HG03378 (cell line): ENCODE data around the gene DNER.
"Not testable (repeated sequence)": the region's sequence is repeated elsewhere in the genome, so short reads cannot be mapped to it uniquely, and the experiment has no call there.

ENCODE experiments used
- ATAC-seq: cut with Tn5 transposase; IDR thresholded peaks from one replicate; pipeline ENCODE4 v1.9.1; 2021; ENCODE audit warnings: mild to moderate bottlenecking, moderate library complexity; ENCODE audit not compliant: unreplicated experiment

DNER gene, protein sequence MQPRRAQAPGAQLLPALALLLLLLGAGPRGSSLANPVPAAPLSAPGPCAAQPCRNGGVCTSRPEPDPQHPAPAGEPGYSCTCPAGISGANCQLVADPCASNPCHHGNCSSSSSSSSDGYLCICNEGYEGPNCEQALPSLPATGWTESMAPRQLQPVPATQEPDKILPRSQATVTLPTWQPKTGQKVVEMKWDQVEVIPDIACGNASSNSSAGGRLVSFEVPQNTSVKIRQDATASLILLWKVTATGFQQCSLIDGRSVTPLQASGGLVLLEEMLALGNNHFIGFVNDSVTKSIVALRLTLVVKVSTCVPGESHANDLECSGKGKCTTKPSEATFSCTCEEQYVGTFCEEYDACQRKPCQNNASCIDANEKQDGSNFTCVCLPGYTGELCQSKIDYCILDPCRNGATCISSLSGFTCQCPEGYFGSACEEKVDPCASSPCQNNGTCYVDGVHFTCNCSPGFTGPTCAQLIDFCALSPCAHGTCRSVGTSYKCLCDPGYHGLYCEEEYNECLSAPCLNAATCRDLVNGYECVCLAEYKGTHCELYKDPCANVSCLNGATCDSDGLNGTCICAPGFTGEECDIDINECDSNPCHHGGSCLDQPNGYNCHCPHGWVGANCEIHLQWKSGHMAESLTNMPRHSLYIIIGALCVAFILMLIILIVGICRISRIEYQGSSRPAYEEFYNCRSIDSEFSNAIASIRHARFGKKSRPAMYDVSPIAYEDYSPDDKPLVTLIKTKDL

DNA sequence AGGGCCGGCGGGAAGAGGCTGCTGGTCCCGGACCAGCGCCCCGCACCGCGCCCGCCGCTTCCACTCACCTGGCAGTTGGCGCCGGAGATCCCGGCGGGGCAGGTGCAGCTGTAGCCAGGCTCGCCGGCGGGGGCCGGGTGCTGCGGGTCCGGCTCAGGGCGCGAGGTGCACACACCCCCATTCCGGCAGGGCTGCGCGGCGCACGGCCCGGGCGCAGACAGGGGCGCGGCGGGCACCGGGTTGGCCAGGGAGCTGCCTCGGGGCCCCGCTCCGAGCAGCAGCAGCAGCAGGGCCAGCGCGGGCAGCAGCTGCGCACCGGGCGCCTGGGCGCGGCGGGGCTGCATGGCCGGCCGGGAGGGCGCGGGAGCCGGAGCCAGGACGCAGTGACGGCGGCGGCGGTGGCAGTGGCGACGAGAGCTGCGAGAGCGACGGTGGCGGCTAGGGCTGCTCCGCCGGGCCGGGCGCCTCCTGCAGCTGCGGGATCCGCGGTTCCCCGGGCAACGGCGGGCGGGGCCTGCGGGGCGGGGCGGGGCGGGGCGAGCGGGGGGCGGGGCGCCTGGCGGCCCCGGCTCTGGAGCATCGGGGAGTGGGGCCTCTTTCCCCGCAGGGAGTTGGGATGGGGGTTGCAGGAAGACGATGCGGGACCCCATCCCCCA, at the start of gene DNER:
DNER (minus strand) TSS at position 476 of the 656 bp plus-strand sequence; CDS start at position 344, 132 bp downstream.
- ATAC-seq = no peak

DNA sequence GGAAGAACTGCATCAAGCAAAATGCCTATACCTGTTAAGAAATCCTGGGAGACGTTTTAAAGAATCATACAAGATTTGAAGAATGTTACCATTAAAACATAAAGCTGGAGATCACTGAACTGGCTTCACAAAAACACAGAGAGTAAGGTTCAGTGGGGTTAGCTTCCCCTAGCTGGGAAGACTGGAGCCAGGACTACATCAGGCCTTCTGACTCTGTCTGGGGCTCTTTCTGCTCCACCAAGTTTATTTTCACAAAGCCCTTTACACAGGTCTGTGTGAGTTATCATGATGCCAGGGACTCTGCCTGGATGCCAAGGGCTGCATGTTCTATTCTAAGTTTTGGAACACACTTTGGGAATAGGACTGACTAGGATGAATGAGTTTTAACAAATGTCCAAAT, 47.3 kb upstream of the DNER start:
- no peak for ATAC-seq

DNA sequence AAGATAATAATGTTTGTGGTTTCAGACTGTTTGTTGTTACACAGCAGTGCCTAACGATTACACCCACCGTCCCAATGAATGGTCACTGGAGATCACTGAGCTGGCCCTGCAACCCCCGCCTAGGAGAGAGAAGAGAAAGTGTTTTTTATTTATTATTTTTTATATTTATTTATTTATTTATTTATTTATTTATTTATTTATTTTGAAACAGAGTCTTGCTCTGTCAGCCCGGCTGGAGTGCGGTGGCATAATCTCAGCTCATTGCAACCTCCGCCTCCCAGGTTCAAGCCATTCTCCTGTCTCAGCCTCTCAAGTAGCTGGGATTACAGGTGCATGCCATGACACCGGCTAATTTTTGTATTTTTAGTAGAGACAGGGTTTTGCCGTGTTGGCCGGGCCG, 43.1 kb upstream of the DNER start:
- ATAC-seq = not testable (repeated sequence)

DNA sequence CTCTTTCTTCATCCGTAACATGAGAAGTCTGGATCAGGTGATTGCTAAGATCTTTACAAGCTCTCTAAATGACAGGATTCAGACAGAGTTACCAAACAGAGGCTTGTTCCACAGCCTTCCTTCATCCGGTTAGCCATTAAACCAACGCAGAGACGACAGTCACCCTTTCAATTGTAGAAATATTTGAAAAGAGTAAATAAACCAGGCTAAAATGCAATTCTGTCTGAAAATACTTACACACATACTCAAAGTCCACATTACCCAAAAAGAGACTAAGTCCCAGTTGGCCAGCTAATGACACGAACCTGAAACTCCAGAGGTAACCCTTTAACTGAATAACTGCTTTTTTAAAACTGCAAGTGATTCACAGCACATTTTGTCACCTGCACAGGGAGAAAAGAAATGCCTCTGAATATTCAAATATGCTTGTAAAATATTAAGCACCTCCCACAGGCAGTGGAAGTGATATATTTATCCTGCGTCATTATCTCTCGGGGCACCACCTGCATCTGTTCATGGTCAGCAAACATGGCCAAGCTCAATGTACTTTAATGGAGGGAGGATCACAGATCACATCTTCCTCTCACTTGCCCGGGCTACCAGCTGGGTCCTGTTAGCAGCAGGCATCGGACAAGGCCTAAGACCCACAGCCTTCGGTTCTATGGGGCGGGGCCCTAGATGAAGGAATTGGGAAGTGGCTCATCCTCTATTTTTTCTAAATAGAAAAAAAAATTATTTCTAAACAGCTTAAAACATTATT, 38.8 kb upstream of the DNER start:
- no peak for ATAC-seq

DNA sequence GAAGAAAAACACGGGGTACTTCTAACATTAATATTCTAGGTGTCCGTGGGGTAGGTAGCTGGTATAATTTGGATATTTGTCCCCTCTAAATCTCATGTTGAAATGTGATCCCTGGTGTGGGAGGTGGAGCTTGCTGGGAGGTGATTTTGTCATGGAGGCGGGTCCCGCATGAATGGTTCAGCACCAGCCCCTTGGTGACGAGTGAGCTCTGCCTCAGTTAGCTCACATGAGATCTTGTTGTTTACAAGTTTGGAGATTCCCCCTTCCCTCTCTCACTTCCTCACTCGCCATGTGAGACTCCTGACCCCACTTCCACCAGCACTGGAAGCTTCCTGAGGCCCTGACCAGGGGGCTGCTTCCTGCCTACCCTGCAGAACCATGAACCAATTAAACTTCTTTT, 35.4 kb upstream of the DNER start:
- no peak for ATAC-seq

DNA sequence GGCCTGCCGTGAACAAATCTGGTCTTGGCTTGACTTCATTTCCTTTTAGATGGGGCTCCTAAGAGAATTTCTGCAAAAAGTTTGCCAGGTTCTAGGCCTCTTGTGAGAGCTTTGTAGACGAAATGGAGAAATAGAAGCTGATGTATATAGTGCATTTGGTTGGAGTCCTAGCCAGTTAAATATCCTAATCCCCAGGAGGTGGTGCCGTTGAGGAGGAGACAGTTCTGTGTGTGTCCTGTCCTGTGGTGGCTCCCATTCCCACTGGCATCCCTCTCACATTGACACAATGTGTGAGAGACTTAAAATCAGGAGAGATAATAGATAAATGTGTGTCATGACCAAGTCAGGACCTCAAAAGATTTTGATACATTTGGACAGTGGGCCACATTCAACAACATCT, 34.6 kb upstream of the DNER start:
- ATAC-seq = no peak

DNA sequence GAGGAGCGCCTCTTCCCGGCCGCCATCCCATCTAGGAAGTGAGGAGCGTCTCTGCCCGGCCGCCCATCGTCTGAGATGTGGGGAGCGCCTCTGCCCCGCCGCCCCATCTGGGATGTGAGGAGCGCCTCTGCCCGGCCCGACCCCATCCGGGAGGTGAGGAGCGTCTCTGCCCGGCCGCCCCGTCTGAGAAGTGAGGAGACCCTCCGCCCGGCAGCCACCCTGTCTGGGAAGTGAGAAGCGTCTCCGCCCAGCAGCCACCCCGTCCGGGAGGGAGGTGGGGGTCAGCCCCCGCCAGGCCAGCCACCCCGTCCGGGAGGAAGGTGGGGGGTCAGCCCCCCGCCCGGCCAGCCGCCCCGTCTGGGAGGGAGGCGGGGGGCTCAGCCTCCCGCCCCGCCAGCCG, 28.3 kb upstream of the DNER start:
- ATAC-seq = not testable (repeated sequence)

DNA sequence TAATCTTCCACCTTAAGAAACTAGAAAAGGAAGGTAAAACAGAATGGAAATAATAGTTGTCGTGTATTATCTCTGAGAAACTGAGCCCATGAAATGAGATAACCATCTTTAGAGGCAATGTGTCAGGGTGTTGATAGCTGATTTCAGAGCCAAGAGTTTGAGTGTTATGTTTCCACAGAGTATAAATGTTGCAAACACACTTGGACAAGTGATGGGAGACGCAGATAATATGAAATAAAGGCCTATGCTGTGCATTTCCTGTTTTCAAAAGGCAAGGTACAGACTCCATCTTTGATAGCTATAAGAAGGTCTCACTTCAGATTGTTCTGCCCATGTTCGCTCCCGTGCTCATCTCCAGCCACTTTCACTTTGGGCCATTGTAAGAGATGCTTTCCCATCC, 25.9 kb upstream of the DNER start:
- no peak for ATAC-seq

DNA sequence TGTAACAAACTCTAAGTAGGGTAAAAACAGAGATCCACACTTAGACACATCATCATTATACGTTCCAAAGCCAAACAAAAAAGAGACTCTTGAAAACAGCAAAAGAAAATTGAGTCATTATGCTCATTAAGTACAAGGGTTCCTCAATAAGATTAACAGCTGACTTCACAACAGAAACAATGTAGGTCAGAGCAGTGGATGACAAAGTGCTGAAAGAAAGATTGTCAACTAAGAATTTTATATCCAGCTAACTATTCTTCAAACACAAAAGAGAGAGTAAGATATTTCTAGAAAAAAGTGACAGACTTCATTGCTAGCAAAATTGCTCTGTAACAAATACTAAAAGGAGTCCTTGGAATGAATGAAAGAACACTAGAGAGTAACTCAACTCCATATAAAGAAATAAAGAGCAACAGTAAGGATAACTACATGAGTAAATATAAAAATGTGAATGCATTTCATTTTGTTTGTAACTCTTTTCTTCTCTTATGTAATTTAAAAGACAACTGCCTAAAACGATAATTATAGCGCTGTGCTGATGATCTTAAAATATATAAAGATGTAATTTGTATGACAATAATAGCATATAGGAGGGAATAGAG, 23.8 kb upstream of the DNER start:
- no peak for ATAC-seq

DNA sequence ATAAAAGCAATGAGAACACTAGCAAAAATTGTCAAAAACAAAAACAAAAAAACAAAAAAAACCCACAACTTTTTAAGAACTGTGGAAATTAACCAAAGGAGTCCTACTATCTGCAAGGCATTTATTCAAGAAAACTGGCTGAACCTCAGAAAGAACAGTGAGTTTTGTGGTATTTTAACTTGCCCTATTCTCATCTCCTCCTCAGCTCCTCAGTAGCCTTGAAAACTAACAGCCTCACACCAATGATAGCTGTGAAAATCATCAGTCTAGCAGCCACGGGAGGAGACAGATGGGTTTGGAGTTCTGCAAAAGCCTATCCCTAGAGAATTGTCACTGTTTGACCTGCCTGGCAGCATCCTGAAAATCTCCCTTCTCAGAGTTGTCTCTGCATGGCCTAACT, 20.1 kb upstream of the DNER start:
- no peak for ATAC-seq

DNA sequence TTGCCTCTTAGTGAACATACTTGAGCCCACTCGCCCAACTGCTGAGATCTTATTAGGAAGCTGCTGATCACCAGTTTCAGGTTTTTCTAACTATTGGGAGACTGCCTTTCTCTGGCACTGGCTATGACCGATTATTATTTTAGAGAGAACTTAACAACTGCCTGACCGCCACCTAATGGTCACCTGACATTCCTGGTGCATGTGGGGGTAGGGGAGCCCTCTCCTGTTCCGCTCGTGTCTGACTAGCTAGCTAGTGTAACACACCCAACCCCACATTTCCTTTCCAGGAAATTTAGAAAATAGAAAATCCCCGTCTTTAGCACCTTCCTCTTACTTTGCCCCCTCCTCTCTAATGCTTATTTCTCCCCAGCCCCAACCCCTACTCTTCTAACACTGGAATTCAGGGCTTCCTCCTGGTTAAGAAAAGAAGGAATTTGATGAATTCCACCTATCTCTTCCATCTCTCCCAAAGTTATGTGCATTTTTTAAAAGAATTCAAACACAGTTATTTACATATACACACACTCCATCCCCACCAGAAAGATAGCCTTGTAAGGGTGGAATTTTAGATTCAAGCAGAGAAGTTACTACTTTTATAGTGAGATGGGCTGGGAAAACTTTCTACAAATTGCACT, 19.4 kb upstream of the DNER start:
- ATAC-seq = no peak

DNA sequence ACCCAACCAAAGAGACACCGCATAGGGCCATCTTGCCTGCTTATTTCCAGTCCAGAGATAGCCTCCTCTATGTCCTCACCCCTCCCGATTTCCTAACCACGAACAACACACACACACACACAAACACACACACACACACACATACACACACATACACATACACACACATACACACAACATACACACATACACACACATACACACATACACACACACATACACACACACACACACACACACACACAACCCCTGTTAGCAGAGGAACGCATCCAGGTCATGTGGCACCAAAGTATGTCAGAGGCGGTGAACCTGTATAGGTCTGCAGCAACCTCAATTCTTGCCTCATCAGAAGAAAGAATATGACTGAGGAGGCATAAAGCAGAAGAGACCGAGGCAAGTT, 18.5 kb upstream of the DNER start:
- ATAC-seq = no peak

DNA sequence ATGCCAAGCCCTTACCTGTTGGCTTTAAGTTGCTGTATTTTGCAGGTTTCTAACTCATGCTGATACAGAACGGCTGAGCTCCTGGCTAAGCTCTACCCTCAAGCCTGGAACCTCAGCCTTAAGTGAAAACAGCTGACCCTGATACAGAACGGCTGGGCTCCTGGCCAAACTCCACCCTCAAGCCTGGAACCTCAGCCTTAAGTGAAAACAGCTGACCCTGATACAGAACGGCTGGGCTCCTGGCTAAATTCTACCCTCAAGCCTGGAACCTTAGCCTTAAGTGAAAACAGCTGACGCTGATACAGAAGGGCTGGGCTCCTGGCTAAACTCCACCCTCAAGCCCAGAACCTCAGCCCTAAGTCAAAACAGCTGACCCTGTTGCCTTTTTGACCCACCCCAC, 17.6 kb upstream of the DNER start:
- ATAC-seq = no peak

DNA sequence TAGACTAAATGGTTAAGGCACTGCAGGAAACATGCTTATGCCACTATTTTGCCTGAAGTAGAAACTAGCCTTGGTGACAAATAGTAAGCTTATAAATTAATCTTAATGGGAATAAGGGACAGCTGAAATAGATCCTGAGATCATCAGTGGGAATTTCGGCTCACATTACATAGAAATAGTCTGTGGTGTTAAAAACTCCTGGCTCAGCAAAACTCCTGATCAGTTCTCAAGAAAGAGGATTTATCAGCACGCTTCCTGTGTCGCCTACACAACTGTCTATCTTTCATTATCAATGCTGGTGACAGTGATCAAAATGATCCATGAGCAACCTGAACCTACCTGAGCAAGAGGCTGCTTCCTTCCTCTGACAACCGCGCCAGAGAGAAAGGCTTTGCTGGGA, 17.0 kb upstream of the DNER start:
- ATAC-seq = no peak

DNA sequence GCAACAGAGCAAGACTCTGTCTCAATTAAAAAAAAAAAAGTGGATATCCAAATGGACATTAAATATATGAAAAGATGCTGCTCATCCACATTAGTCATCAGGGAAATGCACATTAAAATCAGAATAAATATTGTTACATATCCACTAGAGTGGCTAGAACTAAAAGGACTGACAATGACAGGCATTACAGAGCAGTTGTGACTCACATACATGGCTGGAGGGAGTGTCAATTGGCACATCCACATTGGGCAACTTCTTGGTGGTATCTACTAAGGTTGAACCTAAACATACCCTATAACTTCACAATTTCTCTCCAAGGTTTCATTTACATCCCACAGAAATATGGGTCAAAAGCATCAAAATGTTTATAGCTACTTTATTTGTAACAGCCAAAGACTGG, 14.0 kb upstream of the DNER start:
- no peak for ATAC-seq

DNA sequence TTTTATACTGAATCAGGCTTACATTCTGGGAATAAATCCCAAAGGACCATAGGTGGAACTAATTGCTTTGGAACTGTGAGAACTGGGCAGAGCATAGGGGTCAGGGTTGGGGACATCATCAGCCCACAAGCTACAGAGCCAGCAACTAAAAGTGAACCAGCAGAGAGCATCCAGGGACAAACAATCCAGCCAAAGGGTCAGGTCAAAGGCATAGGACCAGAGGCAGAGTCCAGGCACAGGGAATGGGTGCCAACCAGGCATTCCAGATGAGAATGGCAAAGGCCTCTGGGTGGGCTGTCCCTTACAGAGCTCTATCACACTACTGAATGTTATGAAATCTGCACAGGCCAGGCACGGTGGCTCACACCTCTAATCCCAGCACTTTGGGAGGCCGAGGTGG, 12.3 kb upstream of the DNER start:
- no peak for ATAC-seq

DNA sequence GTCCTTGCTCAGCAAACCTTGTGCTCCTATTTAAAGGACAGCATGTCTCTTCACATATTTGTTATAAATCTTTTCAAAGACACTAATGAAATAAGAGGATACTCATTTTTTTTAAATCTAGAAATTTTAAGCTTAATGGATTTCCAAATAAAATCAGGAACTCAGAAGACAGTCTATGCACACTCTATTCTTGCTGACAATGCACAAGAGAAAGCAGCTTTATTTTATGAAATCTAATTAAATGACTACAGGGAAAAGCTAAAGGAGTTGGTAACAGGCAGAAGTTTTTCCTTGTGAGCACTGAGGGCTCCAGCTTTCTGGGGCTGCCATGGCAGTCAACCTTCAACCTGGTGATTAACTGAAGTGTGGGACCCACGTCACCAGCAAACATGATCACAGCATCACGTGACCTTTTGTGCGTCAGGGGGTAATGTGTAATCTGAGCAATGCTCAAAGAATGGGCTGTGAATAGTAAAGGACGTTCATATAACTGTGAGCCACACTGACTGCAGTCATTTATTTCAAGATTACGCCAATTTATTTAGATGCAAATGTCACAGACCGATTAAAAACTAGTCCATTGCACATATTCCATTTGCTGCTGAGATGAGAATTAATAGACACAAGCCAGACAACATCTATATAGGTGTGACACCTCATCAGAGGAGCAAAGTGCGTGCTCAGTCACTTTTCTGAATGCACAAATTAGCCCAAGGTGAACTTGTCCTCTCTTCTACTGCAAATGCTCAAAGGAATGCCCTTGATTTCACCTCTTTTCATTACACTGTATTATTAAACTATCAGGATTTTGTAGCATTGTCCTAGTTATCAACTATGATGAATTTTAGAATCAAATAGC, 11.6 kb upstream of the DNER start:
- ATAC-seq = no peak

DNA sequence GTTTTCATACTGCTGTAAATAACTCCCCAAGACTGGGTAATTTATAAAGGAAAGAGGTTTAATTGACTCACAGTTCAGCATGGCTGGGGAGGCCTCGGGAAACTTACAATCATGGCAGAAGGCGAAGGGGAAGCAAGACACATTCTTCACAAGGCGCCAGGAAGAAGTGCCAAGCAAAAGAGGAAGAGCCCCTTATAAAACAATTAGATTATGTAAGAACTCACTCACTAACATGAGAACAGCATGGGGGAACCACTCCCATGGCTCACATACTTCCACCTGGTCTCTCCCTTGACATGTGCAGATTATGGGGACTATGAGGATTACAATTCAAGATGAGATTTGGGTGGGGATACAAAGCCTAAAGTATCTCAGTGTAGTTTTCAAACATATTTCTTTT, 8.8 kb upstream of the DNER start:
- not testable (repeated sequence) for ATAC-seq

DNA sequence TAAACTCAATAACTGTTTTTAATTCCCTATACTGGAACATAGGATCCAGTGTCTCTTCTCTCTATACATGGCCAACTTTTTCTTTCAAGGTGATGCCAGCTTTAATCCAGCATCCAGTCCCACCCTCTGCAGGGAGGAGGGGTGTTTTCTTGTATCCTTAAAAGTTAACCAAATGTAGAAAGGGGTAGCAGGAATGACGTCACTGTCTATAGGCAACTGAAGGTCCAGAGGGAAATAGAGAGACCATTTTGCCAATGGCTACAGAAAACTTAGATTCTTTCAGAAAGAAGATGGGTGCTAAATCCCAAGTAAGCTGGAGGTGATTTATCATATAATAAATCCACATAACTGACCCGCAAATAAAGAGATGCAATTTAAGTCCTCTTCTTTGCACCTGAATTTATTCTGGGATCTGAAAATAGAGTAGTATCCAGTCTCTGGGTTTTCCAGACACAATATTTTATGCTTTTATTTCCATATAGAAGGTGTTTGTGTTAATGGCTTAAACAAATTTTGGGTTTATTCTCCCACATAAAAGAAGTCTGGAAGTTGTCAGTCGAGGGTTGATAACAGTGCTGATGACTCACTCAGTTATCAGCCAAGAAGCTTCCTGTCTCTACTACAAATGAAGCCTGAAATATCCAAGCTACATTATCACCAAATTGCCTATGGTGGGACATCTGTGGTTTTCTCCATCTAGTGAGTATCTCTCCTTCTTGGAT, 5.7 kb upstream of the DNER start:
- ATAC-seq = no peak
